MM.1S (cell line): ENCODE data around the gene UBE3A.

Experiments used
- DNase-seq: peaks from one replicate; pipeline ENCODE4 v3.0.0-alpha.2; 2015
- H2AFZ ChIP-seq: fragments of 300-600 bp; sonication (generic); 2 replicates; pipeline ENCODE4 v1.6.0; 2016; ENCODE audit warnings: antibody characterized with exemption, low read length
- H3F3A ChIP-seq: fragments of 300-600 bp; sonication (generic); 2 replicates; pipeline ENCODE4 v1.6.1; 2016; ENCODE audit warnings: mild to moderate bottlenecking, antibody characterized with exemption, low read length, moderate library complexity, mixed read lengths; ENCODE audit not compliant: insufficient read depth
- H3K27ac ChIP-seq: fragments of 300-600 bp; sonication (generic); 2 replicates; pipeline ENCODE4 v1.5.1; 2016; ENCODE audit warnings: mild to moderate bottlenecking, low read length
- H3K27me3 ChIP-seq: fragments of 300-600 bp; sonication (generic); replicated peaks from 2 replicates; pipeline ENCODE4 v1.6.0; 2016; ENCODE audit warnings: low read length; ENCODE audit not compliant: insufficient read depth
- H3K36me3 ChIP-seq: fragments of 300-600 bp; sonication (generic); replicated peaks from 2 replicates; pipeline ENCODE4 v1.6.1; 2016; ENCODE audit warnings: mild to moderate bottlenecking, low read length, mixed read lengths; ENCODE audit not compliant: insufficient read depth
- H3K4me1 ChIP-seq: fragments of 300-600 bp; sonication (generic); 2 replicates; pipeline ENCODE4 v1.6.1; 2016; ENCODE audit warnings: low read length, mixed read lengths
- H3K4me2 ChIP-seq: fragments of 300-600 bp; sonication (generic); 2 replicates; pipeline ENCODE4 v1.6.0; 2016; ENCODE audit warnings: low read depth, low read length
- H3K4me3 ChIP-seq: fragments of 300-600 bp; sonication (generic); 2 replicates; pipeline ENCODE4 v1.5.1; 2016; ENCODE audit warnings: low read length, mixed read lengths
- H3K79me2 ChIP-seq: fragments of 300-600 bp; sonication (generic); 2 replicates; pipeline ENCODE4 v1.6.1; 2016; ENCODE audit warnings: mixed run types, low read length, mixed read lengths
- H3K9ac ChIP-seq: fragments of 300-600 bp; sonication (generic); 2 replicates; pipeline ENCODE4 v1.6.1; 2016; ENCODE audit warnings: low read length, mixed read lengths
- H3K9me2 ChIP-seq: fragments of 300-600 bp; sonication (generic); replicated peaks from 2 replicates; pipeline ENCODE4 v1.6.1; 2016; ENCODE audit warnings: mild to moderate bottlenecking, low read length, mixed read lengths; ENCODE audit not compliant: insufficient read depth
- H3K9me3 ChIP-seq: fragments of 300-600 bp; sonication (generic); replicated peaks from 2 replicates; pipeline ENCODE4 v1.6.1; 2016; ENCODE audit warnings: mild to moderate bottlenecking, low read length, mixed read lengths; ENCODE audit not compliant: insufficient read depth
- H4K20me1 ChIP-seq: fragments of 300-600 bp; sonication (generic); 2 replicates; pipeline ENCODE4 v1.6.1; 2016; ENCODE audit warnings: mild to moderate bottlenecking, low read length, moderate library complexity, mixed read lengths; ENCODE audit not compliant: insufficient read depth
- CTCF ChIP-seq: fragments of 300-600 bp; sonication (generic); IDR thresholded peaks from 2 replicates; pipeline ENCODE4 v1.5.1; 2016; ENCODE audit warnings: antibody characterized with exemption, low read length, mixed read lengths
- EZH2 ChIP-seq: fragments of 300-600 bp; sonication (generic); optimal IDR thresholded peaks from 2 replicates; pipeline ENCODE3; 2017; ENCODE audit warnings: low read depth, mild to moderate bottlenecking, antibody characterized with exemption, low read length, mixed read lengths
- EZH2phosphoT487 ChIP-seq: fragments of 300-600 bp; sonication (generic); IDR thresholded peaks from 2 replicates; pipeline ENCODE4 v1.6.1; 2018; ENCODE audit warnings: antibody characterized with exemption, low read length

Gene UBE3A

GRCh38 chr15:25422021-25422420 lies 16.8 kb downstream of the UBE3A start:
- peaks cover 92% of the 10 kb centered on the region for H3K79me2 ChIP-seq
- DNase-seq = no peak
- no peak overlapping the region for H2AFZ ChIP-seq
- no peaks in the 10 kb centered on the region for H3K27me3 ChIP-seq
- H3K27ac ChIP-seq = no peak overlapping the region
- peaks cover 30% of the 10 kb centered on the region for H3K4me1 ChIP-seq
- H3K9me3 ChIP-seq = no peaks in the 10 kb centered on the region
- H4K20me1 ChIP-seq = no peaks in the 10 kb centered on the region
- H3K9me2 ChIP-seq = no peaks in the 10 kb centered on the region
- H3K36me3 ChIP-seq = no peaks in the 10 kb centered on the region
- no peak overlapping the region for H3K9ac ChIP-seq
- H3F3A ChIP-seq = peaks cover 20% of the 10 kb centered on the region
- no peak overlapping the region for H3K4me2 ChIP-seq
- no peak overlapping the region for H3K4me3 ChIP-seq
- TF ChIP-seq EZH2phosphoT487 (no peak), EZH2 (no peak), CTCF (no peak)

GRCh38 chr15:25418202-25418601 lies 20.6 kb downstream of the UBE3A start:
- peak overlapping the region; percentile 18; the same call in 1 of the 2 replicates for H3K9ac ChIP-seq
- H3K36me3 ChIP-seq = no peaks in the 10 kb centered on the region
- TF ChIP-seq EZH2 = no peak
- no peak for TF ChIP-seq CTCF
- no peak for TF ChIP-seq EZH2phosphoT487
- no peaks in the 10 kb centered on the region for H3K9me2 ChIP-seq
- peak overlapping the region; percentile 68 for H3K4me2 ChIP-seq
- peak overlapping the region; percentile 78 for H3K27ac ChIP-seq
- peaks cover 32% of the 10 kb centered on the region for H3F3A ChIP-seq
- peaks cover 41% of the 10 kb centered on the region for H3K4me1 ChIP-seq
- DNase-seq = peak; percentile 61
- no peaks in the 10 kb centered on the region for H4K20me1 ChIP-seq
- no peak overlapping the region for H2AFZ ChIP-seq
- H3K27me3 ChIP-seq = no peaks in the 10 kb centered on the region
- H3K9me3 ChIP-seq = no peaks in the 10 kb centered on the region
- peaks cover 92% of the 10 kb centered on the region for H3K79me2 ChIP-seq
- peak overlapping the region; percentile 4; the same call in 1 of the 2 replicates for H3K4me3 ChIP-seq

GRCh38 chr15:25417604-25418003 lies 21.2 kb downstream of the UBE3A start:
- H4K20me1 ChIP-seq = no peaks in the 10 kb centered on the region
- DNase-seq = no peak
- peaks cover 41% of the 10 kb centered on the region for H3K4me1 ChIP-seq
- H3K27me3 ChIP-seq = no peaks in the 10 kb centered on the region
- peak overlapping the region; percentile 68; the same call in 1 of the 2 replicates for H3K4me2 ChIP-seq
- H3K4me3 ChIP-seq = peak overlapping the region; percentile 4; the same call in 1 of the 2 replicates
- TF ChIP-seq EZH2phosphoT487 = no peak
- no peak for TF ChIP-seq EZH2
- TF ChIP-seq CTCF = no peak
- H2AFZ ChIP-seq = no peak overlapping the region
- H3K9me2 ChIP-seq = no peaks in the 10 kb centered on the region
- H3F3A ChIP-seq = peaks cover 32% of the 10 kb centered on the region
- peak overlapping the region; percentile 78 for H3K27ac ChIP-seq
- H3K36me3 ChIP-seq = no peaks in the 10 kb centered on the region
- H3K9me3 ChIP-seq = no peaks in the 10 kb centered on the region
- peaks cover 92% of the 10 kb centered on the region for H3K79me2 ChIP-seq
- peak overlapping the region; percentile 4; the same call in 1 of the 2 replicates for H3K9ac ChIP-seq
